Caco-2 (cell line): ENCODE measurements around the gene LAGE3. TPM values are rescaled to one million over a fixed set of nuclear protein-coding genes. Genes with fewer than 3 reads are reported as not detected.

Experiments used
- BruUV-seq: library from RNA; stranded (reverse); fragments of 400-500 nt; replicated peaks from 2 replicates; lab custom pipeline; 2021; lab: Mats Ljungman, UMichigan
- CTCF ChIA-PET: fragments of 300-600 bp; sonication (Branson Sonifier 250); formaldehyde crosslinking; loops from one replicate; lab custom pipeline; 2022; ENCODE audit warnings: antibody characterized with exemption; lab: Charles Lee
- POLR2A ChIA-PET: fragments of 300-600 bp; sonication (Branson Sonifier 250); formaldehyde crosslinking; loops from one replicate; lab custom pipeline; 2022; ENCODE audit warnings: antibody characterized with exemption; lab: Charles Lee
- DNase-seq, 2 experiments: peaks; one replicate each; pipeline versions ENCODE4 v3.0.0 to v3.0.0-alpha.2; 2020 to 2022
- H3K27me3 ChIP-seq: replicated peaks from 2 replicates; pipeline ENCODE4 v1.6.0; 2011; ENCODE audit warnings: low read length; ENCODE audit not compliant: control insufficient read depth, insufficient read depth
- H3K36me3 ChIP-seq: 2 replicates; pipeline ENCODE4 v1.5.1; 2011; ENCODE audit warnings: low read length; ENCODE audit not compliant: control insufficient read depth, insufficient read depth
- H3K4me1 ChIP-seq: fragments of 250-450 bp; sonication (Bioruptor Pico); 2 replicates; pipeline ENCODE4 v1.5.1; 2020; ENCODE audit warnings: mild to moderate bottlenecking
- H3K4me3 ChIP-seq: 2 replicates; pipeline ENCODE4 v1.5.1; 2011; ENCODE audit warnings: low read depth, mild to moderate bottlenecking, control low read depth, low read length
- H3K9me3 ChIP-seq: fragments of 250-450 bp; sonication (Bioruptor Pico); 2 replicates; pipeline ENCODE4 v1.5.1; 2020; ENCODE audit warnings: mild to moderate bottlenecking, moderate library complexity
- H3K27ac Mint-ChIP-seq: one replicate; pipeline ENCODE4 v1.8.0; 2022; ENCODE audit warnings: mixed read lengths; ENCODE audit not compliant: unreplicated experiment
- H3K27me3 Mint-ChIP-seq: one replicate; pipeline ENCODE4 v1.8.0; 2022; ENCODE audit warnings: mixed read lengths; ENCODE audit not compliant: insufficient read depth, unreplicated experiment
- H3K36me3 Mint-ChIP-seq: one replicate; pipeline ENCODE4 v1.8.0; 2022; ENCODE audit warnings: mild to moderate bottlenecking, mixed read lengths; ENCODE audit not compliant: insufficient read depth, unreplicated experiment
- H3K4me1 Mint-ChIP-seq: one replicate; pipeline ENCODE4 v1.8.0; 2022; ENCODE audit warnings: low read depth, mixed read lengths; ENCODE audit not compliant: unreplicated experiment
- H3K4me3 Mint-ChIP-seq: one replicate; pipeline ENCODE4 v1.8.0; 2022; ENCODE audit warnings: mild to moderate bottlenecking, moderate library complexity, mixed read lengths; ENCODE audit not compliant: unreplicated experiment
- H3K9me3 Mint-ChIP-seq: one replicate; pipeline ENCODE4 v1.8.0; 2022; ENCODE audit warnings: mixed read lengths; ENCODE audit not compliant: unreplicated experiment
- intact Hi-C: fragments of 100-400 bp; cut with micrococcal nuclease; formaldehyde crosslinking; loops from one replicate; pipeline ENCODE4 v1.10.0; 2022; ENCODE audit not compliant: unreplicated experiment
- total RNA-seq: library from RNA; stranded (reverse); gene quantifications from 2 replicates; pipeline ENCODE4 v1.2.3, GENCODE V29; 2022
- TF ChIP-seq, protein P1 (sequence below), 2 experiments: fragments of 200-600 bp in 1 of 2; IDR thresholded peaks; 1 replicate in 1 of 2; 2 replicates in 1 of 2; pipeline versions ENCODE4 v1.5.1 to v1.8.0; 2011 to 2022; ENCODE audit warnings: antibody characterized with exemption in 1 of 2, control low read depth in 1 of 2, inconsistent platforms in 1 of 2, low read depth in 1 of 2, low read length in 1 of 2, mild to moderate bottlenecking in 1 of 2, moderate library complexity in 1 of 2; ENCODE audit not compliant: insufficient read depth in 1 of 2, severe bottlenecking in 1 of 2, unreplicated experiment in 1 of 2

LAGE3 gene
- total RNA-seq, 1 experiment from 2014 or later: 26.0 TPM

DNA sequence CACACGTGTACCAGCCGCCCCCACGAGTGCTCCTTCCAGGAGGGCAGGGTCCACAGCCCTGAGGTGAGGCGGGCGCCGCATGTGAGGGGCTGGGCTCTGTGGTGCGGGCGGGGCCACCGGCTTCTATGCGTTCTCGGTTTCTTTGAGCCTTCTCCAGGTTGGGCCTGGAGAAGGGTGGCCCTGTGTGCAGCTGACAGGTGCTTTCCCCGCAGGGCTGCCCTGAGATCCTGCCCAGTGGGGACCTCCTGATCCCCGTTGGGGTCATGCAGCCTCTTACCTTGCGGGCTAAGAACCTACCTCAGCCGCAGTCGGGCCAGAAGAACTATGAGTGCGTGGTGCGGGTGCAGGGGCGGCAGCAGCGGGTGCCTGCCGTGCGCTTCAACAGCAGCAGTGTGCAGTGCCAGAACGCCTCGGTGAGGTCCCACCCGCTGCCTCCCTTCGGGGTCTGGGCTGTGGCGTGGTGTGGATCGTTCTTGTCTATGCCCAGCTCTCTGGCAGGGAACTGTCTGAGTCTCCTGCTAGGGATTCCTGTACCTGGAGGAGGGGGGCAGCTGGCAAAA lies 14.2 kb downstream of the LAGE3 start:
- Mint-ChIP-seq H3K4me3 (no peak overlapping the region), H3K27ac (no peak overlapping the region), H3K36me3 (peaks cover 16% of the 10 kb centered on the region), H3K27me3 (no peaks in the 10 kb centered on the region), H3K9me3 (no peaks in the 10 kb centered on the region), H3K4me1 (no peaks in the 10 kb centered on the region)
- H3K36me3 ChIP-seq: no peaks in the 10 kb centered on the region
- intact Hi-C loops: no loop called here
- POLR2A ChIA-PET: no interaction called here
- no peaks in the 10 kb centered on the region for H3K27me3 ChIP-seq
- H3K9me3 ChIP-seq: no peaks in the 10 kb centered on the region
- TF ChIP-seq, protein P1, sequence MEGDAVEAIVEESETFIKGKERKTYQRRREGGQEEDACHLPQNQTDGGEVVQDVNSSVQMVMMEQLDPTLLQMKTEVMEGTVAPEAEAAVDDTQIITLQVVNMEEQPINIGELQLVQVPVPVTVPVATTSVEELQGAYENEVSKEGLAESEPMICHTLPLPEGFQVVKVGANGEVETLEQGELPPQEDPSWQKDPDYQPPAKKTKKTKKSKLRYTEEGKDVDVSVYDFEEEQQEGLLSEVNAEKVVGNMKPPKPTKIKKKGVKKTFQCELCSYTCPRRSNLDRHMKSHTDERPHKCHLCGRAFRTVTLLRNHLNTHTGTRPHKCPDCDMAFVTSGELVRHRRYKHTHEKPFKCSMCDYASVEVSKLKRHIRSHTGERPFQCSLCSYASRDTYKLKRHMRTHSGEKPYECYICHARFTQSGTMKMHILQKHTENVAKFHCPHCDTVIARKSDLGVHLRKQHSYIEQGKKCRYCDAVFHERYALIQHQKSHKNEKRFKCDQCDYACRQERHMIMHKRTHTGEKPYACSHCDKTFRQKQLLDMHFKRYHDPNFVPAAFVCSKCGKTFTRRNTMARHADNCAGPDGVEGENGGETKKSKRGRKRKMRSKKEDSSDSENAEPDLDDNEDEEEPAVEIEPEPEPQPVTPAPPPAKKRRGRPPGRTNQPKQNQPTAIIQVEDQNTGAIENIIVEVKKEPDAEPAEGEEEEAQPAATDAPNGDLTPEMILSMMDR (IDR thresholded peaks at IDR 0.05; ENCODE audit: insufficient read depth in 1 of 2, low read depth in 1 of 2, low read length in 1 of 2, severe bottlenecking in 1 of 2, unreplicated experiment in 1 of 2): no peak
- CTCF ChIA-PET: no interaction called here
- H3K4me3 ChIP-seq: no peak overlapping the region
- H3K4me1 ChIP-seq: no peaks in the 10 kb centered on the region
- BruUV-seq: no TSS peak
- no peak for DNase-seq

- POLR2A ChIA-PET: no interaction called here
- no peak for DNase-seq
These were observed 15.4 kb downstream of the LAGE3 start for GRCh38 chrX:154463611-154464220.

DNA sequence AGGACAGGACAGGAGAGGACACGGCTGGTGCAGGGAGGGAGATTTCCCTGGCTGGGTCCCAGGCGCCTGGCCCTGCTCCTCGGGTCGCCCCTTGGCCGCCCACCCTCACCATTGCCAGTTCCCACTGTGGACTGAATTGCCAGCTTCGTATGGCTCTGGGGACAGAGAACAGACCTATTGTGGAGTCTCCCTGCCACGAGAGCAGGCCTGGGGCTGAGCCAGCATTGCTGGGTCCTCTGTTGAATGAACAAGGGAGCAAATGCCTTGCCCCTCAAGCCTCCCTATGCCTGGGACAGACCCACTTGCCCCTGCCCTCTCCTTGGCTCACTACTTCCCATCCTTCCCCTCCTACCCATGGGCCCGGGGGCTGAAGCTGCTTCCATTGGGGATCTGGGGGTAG lies 16.7 kb downstream of the LAGE3 start:
- DNase-seq: no peak
- Mint-ChIP-seq H3K36me3 (peaks cover 20% of the 10 kb centered on the region), H3K4me3 (no peak overlapping the region), H3K4me1 (no peaks in the 10 kb centered on the region), H3K27ac (no peak overlapping the region), H3K9me3 (no peaks in the 10 kb centered on the region), H3K27me3 (no peaks in the 10 kb centered on the region)
- Histone ChIP-seq H3K9me3 (no peaks in the 10 kb centered on the region), H3K27me3 (no peaks in the 10 kb centered on the region), H3K36me3 (no peaks in the 10 kb centered on the region), H3K4me1 (no peaks in the 10 kb centered on the region), H3K4me3 (no peak overlapping the region)
- BruUV-seq: no TSS peak
- CTCF ChIA-PET: no interaction called here
- TF ChIP-seq, protein P1 (IDR thresholded peaks at IDR 0.05; ENCODE audit: insufficient read depth in 1 of 2, low read depth in 1 of 2, low read length in 1 of 2, severe bottlenecking in 1 of 2, unreplicated experiment in 1 of 2): no peak
- POLR2A ChIA-PET: no interaction called here
- intact Hi-C loops: no loop called here

More at GRCh38 chrX:154463611-154464220, 15.4 kb downstream of the LAGE3 start:
- no peak overlapping the region for H3K4me3 Mint-ChIP-seq
- Histone ChIP-seq H3K27me3 (no peaks in the 10 kb centered on the region), H3K36me3 (no peaks in the 10 kb centered on the region), H3K9me3 (no peaks in the 10 kb centered on the region), H3K4me3 (no peak overlapping the region), H3K4me1 (no peaks in the 10 kb centered on the region)
- no peak overlapping the region for H3K27ac Mint-ChIP-seq
- peaks cover 16% of the 10 kb centered on the region for H3K36me3 Mint-ChIP-seq
- no peaks in the 10 kb centered on the region for H3K9me3 Mint-ChIP-seq
- intact Hi-C loops: no loop called here
- TF ChIP-seq, protein P1 (IDR thresholded peaks at IDR 0.05; ENCODE audit: insufficient read depth in 1 of 2, low read depth in 1 of 2, low read length in 1 of 2, severe bottlenecking in 1 of 2, unreplicated experiment in 1 of 2): no peak
- BruUV-seq: no TSS peak
- CTCF ChIA-PET: no interaction called here
- H3K4me1 Mint-ChIP-seq: no peaks in the 10 kb centered on the region
- no peaks in the 10 kb centered on the region for H3K27me3 Mint-ChIP-seq
